ENCODE results near the gene GART.
"Not testable (repeated sequence)": the region's sequence is repeated elsewhere in the genome, so short reads cannot be mapped to it uniquely, and the experiment has no call there.

Gene GART

DNA sequence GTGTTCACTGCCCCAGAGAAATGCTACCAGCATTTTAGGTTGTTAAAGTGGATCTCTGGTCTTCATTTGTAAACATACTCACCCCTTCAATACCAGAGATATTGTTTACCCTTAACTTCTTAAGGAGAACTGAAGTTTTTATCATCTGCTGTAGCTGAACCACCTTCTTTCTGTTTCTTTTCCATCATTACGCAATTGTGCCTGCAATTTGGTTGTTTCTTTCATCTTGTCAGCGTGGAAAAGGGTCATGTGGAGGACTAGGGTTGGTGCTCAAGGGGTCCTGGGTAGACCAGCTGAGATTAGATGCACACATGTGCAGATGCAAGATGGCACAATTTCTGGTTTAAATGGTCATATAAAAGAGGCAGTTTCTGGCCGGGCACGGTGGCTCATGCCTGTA is 23.0 kb downstream of the GART start:
- DNase-seq (ENCODE audit: low spot score) (no peak), FAIRE-seq (no peak)

DNA sequence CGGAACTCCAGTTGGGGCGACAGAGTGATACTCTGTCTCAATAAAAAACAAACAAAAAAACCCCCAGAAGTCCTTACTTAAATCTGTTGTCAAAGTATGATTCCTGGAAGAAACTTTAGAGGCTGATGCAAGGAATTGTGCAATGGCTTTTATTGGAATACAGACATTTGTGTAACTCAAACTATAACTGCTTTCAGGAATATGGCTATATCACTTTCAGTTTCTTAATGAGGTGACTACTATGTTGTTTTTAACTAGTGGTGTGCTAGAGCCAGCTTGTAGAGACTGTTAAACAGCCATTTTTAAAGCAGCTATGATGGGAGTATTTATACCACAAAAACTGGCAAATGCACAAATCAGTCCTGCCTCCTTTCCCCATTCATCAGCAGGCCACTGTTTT is 27.7 kb downstream of the GART start:
- FAIRE-seq, result no peak

DNA sequence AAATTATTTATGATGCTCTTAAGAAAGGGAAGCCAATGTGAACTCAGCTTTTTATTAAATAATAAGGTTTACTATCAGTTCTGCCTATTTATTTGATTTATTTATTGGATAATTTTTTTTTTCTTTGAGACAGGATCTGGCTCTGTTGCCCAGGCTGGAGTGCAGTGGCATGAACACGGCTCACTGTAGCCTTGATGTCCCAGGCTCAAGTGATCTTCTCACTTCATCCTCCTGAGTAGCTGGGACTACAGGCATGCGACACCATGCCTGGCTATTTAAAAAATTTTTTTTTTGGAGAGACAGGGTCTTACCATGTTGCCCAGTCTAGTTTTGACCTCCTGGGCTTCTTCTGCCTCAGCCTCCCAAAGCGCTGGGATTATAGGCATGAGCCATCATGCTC is 29.4 kb downstream of the GART start:
- FAIRE-seq, result no peak
- DNase-seq (ENCODE audit: low spot score), result no peak

More for the DNA sequence above, 27.7 kb downstream of the GART start:
- DNase-seq (ENCODE audit: low spot score), result no peak

DNA sequence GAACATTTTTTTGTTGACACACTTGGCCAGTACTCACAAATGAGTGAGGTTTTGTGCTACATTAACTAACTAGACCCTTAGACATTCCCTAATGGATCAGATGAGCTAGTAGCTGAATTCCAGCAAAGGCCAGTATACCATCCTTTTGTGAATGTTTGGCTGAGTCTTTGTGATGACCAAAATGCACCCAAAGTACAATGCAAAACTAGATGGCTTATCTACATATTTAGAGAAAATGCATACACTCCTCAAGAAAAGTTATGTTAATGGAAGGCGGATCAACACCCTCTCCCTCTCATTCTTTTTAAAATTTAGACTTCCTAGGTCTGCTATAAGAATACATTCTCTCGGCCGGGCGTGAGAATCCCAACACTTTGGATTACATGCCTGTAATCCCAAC is 30.3 kb downstream of the GART start:
- FAIRE-seq, result no peak

DNA sequence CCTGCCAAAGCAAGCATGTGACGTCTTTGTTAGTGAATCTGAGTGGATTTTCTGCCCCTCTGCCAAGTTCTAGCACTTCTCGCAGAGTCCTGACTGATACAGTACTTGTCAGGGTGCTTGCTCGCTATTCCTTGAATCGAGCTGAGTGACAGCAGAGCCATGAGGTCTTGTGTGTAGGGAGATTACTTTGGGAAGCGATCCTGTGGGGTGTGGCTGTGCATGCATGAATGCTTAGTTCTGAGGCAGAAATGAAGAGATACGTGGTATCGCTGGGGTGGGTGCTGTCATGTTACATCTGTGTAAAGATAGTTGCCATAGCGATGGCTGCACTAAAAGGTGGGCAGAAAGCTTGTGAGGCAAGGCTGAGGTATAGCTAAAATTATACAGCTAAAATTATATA is 31.1 kb downstream of the GART start:
- DNase-seq (ENCODE audit: low spot score) (no peak), FAIRE-seq (no peak)

More for the DNA sequence above, 30.3 kb downstream of the GART start:
- DNase-seq (ENCODE audit: low spot score), result no peak

DNA sequence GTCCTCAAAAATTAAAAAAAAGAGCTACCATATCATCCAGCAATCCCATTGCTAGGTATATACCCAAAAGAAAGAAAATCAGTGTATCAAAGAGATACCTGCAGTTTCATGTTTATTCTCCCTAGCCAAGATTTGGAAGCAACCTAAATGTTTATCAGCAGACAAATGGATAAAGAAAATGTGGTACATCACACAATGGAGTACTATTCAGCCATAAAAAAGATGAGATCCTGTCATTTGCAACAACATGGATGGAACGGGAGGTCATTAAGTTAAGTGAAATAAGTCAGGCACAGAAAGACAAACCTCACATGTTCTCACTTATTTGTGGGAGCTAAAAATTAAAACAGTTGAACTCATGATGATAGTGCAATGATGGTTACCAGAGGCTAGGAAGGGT is 34.9 kb downstream of the GART start:
- FAIRE-seq; DNase-seq (ENCODE audit: low spot score): not testable (repeated sequence)

DNA sequence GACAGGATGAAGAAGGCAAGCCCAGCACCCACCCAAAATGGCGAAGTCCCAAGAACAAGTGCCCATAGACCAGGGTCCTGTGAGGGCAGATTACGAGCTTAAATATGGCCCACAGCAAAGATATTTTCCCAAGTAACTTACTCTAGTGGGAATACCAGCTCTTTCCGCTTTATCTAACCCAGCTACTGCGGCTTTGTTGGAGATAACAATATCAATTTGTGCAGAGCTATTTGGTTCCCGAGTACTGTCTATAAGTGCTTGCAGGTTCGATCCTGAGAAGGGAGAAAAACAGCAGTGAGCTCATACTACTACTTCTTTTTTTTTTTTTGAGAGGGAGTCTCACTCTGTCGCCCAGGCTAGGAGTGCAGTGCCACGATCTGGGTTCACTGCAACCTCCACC is 36.1 kb downstream of the GART start:
- no peak for DNase-seq (ENCODE audit: low spot score)
- FAIRE-seq, result no peak

DNA sequence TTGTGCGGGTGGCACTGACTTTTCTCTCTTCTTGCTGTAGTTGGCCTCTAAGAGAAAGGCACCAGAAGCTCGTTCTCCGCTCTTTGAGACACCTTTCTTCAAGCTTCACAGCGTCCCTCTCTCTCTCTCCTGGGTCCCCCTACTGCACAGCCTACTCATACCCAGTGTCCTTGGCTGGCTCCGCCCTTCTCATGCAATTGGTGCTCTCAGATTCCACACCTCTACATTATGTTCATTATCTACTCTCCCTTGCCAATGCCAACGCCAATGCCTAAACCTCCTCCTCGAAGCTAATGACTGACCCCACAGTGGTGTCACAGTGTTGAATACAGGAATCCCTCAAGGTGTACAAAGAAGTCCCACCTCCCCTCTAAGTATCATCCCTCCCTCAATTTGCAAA is 45.6 kb downstream of the GART start:
- DNase-seq (ENCODE audit: low spot score), result no peak
- FAIRE-seq, result no peak

DNA sequence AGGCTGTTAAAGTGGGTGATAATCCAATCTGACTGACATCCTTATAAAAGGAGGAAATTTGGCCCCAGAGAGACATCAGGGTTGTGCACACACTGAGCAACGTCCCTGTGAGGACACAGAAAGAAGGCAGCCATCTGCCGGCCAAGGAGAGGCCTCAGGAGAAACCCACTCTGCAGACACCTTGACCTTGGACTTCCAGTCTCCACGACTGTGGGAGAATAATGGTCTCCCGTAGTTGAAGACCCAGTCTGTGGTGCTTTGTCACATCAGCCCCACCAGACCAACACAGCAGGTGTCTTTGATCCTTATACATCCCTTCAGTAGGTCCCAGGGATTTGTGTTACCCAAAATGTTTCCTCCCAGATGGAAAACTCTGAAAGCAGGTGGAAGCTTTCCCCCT is 46.2 kb downstream of the GART start:
- FAIRE-seq, result no peak
- DNase-seq (ENCODE audit: low spot score), result no peak

DNA sequence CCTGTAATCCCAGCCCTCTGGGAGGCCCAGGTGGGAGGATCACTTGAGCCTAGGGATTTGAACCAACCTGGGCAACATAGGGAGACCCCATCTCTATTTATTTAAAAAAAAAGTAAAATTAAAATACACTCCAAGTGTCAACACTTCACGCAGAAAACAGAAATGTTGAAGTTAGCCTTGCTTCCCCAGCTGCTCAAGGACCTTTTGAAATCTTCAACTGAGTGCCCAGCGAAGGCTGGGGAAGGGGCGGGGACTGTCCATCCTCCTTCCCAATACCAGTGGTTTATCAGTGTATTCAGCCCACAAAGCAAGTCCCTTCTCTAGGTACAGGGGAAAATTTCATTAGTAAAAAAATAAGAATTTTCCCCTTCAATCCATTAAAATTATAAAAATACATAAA is 48.2 kb downstream of the GART start:
- FAIRE-seq (no peak), DNase-seq (ENCODE audit: low spot score) (no peak)

DNA sequence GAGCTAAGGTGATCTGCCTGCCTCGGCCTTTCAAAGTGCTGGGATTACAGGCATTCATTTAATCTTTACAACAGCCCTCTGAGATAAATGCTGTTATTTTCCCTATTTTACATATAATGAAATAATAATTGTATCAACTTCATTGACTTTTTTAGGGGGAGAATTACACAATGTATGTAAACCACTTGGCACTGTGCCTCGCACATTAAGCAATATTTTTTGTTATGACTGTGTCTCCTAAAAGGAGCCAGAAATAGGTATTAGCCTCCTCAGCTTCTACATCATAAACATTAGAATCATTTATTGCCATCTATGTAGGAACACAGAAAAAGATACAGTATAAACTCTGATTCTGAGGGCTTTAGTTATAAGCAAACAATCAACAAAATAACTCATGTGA is 49.3 kb downstream of the GART start:
- FAIRE-seq (no peak), DNase-seq (ENCODE audit: low spot score) (no peak)

DNA sequence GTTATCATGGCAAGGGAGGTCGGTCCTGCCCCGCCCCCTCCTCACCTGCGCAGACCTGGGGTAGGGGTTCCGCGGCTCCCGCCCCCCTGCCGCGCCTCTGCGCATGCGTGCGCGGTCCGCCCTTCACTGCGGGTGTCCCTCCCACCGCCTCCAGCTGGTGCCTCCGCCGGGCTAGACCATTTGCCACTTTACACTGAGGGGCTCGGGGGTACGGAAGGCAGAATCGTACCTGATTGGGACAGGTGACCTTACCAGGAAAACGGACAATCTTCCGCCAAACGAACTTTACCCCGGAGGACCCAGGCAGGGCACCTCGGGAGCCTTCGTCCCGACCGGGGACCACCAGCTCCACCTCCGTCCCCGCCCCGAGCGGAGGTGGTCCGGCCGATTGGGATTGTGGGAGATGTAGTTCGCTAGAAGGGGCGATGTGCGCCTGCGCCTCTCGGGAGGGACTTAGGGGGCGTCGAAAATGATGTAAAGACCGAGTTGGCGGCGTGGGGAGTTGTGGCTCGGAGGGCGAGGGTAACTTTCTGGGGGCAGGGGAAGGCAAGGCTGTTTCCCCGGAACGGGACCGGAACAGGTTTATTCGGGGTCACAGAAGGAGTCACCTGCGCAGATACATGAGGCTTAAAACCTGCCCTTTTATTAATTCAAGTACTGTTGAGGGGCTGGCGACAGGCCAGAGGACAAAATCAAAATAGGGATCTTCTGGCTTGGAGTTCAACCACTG is 50.4 kb downstream of the GART start, which contains the start of gene DNAJC28:
TSS of gene DNAJC28 (minus strand) at position 344 of the 730 bp plus-strand sequence. CDS start 2,323 bp downstream, outside the sequence.
- FAIRE-seq (peak; percentile 92), DNase-seq (ENCODE audit: low spot score) (peak; percentile 96)

DNA sequence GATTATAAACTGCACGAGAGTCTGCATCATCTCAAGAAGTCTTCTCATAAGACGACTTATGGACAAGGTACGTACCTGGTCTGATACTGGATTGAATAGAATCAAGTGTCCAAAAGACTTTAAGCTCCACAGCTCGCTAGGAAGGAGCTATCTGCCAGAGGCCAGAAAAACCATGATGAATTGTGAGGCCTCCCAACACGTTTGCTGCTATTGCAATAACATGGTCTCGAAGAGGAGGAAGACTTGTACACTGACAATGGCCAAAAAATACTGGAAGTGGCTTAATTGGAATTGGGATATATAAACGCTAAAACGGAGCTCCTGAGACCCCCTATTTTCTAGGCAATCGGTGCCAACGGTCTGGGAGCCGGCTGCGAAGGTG is 50.9 kb downstream of the GART start:
- no peak for DNase-seq (ENCODE audit: low spot score)
- no peak for FAIRE-seq

DNA sequence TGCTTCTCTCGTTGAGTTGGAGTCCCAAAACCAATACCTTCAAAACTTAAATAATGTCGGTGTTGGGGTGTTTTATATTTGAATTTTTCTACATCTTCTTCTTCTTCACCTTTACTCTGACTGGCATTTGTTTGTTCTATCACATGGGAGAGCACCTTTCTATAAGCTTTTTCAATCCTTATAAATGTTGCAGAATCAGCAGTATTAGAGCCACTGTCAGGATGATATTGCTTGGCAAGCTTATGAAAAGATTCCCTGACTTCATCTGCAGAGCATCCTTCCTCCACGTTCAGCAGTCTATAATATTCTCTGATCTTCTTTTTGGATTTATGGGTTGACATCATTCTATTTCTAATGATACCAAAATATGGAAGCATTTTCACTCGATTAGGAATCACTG is 53.0 kb downstream of the GART start:
- DNase-seq (ENCODE audit: low spot score) (no peak), FAIRE-seq (no peak)

DNA sequence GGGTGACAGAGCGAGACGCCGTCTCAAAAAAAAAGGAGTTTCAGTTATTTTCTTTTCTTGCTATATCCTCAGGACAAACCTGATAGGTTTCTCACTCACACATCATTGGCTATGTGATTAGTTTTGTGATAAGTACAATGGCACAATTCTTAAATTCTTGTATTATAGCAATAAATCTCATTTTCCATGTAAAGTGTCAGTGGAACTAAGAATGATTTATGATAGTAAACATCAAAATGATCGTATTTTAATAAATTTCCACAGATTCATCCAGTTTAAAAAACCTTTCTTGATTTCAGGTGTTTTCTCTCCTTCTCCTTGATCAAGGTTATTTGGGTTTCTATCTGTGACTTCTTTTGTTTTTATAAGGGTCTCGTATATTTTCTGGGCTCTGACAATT is 53.9 kb downstream of the GART start:
- DNase-seq (ENCODE audit: low spot score), result no peak
- FAIRE-seq, result no peak

DNA sequence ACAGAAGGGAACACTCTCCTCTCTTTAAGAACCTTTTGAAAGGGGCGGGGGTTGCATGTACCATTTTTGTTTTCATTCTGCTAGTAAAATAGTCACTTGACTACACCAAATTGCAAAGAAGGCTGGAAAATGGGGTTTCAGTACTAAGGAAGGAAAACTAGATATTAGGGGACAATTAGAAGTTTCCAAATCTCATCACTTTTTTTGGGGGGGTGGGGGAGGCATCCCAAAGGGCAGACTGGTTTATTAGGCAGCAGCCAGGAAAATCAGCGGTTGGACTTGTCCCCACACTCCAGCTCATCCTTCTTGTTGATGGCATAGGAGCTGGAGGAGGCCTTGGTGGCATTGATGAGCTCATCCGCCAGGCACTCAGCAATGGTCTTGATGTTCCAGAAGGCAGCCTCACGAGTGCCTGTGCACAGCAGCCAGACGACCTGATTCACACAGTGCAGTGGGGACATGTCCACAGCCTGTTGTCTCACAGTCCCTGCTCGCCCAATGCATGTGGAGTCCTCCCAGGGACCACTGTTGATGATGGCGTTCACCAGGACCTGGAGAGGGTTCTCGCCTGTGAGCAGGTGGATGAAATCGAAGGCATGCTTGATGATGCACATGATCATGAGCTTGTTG is 60.5 kb downstream of the GART start:
- DNase-seq (ENCODE audit: low spot score), result no peak
- no peak for FAIRE-seq

DNA sequence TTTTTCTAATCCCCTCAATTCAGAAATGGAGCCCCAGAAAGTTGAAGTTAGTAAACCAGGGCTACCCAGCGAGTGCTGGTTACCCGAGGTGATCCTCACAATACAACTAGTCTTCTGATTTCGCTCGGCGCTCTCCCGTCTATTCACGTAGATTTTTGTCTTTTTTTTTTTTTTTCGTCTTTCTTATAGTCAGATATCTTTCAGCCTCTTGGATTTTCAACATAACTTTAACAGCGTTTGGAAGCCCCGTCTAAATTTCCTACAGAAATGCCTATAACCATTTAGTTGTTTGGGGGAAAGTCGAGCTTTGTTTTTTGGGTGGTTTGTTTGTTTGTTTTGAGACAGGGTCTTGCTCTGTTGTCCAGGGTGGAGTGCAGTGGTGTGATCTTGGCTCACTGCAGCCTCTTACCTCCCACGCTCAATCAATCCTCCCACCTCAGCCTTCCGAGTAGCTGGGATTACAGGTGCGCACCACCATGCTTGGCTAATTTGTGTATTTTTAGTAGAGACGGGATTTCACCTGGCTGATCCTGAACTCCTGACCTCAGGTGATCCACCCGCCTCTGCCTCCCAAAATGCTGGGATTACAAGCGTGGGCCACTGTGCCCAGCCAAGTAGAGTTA is 61.3 kb downstream of the GART start:
- FAIRE-seq (no peak), DNase-seq (ENCODE audit: low spot score) (no peak)

DNA sequence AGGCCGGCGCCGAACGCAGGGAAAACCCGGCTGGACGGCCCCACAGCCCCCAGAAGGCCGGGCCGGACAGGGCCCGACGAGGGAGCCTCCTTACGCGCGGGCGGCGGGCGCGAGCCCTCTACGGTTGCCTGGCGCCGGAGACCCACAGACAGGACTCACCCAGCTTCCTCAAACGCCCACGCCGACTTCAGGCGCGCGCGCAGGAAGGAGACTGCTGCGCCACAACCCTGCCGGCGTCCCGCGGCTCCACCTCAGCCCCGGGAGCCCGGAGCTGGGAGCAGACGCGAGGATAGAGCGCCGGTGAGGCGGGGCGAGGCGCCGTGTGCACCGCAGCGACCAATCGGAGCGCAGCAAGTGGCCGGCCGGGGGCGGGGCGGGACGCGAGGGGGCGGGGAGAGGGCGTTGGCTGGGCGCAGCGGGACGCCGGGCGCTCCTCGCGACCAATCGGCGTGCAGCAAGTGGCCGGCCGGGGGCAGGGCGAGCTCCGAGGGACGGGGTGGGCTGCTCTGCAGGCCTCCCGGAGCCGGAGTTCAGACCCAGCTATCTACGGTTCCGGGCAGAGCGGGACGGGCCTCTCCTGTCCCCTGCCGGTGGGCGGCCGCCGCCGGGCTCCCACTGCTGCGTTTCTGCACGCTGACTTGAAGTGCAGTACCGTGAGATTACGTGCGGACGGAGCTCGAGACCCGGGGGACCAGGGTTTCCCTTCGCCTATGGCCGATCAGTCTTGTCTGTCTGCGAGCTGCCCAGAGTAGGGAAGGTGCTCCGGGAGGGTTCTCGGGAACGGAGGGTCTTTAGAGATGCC is 62.0 kb downstream of the GART start, which contains the start of gene TMEM50B:
TSS of gene TMEM50B (minus strand) at position 296 of the 802 bp plus-strand sequence. CDS start 11,089 bp downstream, outside the sequence.
- FAIRE-seq, result peak; percentile 58
- peak; percentile 98 for DNase-seq (ENCODE audit: low spot score)

DNA sequence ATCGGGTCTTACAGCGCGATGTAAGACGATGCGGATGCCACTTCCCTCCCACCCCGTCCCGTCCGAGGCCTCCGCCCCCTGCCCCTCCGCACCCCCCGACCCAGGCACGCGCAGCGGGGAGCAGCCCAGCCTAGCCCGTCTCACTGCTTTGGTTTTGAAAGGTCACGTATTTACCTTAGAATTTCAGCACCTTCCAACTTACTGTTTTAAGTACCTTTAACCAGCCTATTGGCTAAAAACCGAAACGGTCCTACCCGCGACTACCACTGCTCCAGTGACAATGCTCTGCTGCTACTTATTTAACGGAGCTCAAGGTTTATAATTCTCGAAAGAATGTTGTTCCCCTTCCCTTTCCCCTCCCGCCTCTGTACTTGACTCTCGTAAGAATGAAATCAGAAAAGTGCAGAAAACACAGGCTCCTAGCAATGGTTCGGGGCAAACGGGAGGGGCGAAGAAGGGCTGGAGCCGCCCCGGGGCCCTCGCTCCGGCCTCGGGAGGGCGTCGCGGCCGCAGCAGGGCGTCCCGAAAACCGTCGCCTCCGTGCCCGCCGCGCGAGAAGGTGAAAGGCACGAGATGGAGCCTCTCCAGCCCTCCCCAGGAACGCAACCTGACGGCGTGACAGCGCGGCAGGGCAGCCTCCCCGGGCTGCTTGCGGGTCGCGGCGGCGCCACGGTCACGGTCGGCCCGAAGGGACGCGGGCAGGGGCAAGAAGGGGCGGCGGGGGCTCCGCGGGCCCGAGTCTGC is 62.8 kb downstream of the GART start:
- FAIRE-seq, result no peak
- DNase-seq (ENCODE audit: low spot score), result peak; percentile 45

DNA sequence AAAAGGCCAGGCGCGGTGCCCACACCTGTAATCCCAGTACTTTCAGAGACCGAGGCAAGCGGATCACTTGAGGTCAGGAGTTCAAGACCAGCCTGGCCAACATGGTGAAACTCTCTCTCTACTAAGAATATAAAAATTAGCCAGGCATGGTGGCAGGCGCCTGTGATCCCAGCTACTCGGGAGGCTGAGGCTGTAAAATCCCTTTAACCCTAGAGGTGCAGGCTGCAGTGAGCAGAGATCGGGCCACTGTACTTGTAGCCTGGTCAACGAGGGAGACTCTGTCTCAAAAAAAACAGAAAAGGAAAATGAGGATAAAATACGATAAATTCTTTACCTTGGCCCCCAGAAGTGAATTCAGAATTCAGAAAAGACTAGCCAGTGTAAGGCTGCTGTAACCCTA is 63.7 kb downstream of the GART start:
- no peak for FAIRE-seq

DNA sequence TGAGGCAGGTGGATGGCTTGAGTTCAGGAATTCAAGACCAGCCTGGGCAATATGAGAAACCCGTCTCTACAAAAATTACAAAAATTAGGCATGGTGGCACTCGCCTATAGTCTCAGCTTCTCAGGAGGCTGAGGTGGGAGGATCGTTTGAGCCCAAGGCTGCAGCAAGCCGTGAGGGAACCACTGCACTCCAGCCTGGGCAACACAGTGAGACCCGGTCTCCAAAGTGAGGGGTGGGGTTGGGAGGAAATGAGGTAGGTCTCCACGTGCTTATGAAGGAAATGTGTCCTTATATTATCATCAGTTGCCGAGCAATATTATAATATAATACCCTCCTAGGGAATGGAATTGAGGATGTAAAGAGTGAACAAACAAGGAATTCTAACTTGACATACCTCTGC is 64.9 kb downstream of the GART start:
- FAIRE-seq (no peak), DNase-seq (ENCODE audit: low spot score) (no peak)

More for the DNA sequence above, 63.7 kb downstream of the GART start:
- no peak for DNase-seq (ENCODE audit: low spot score)

Measured in urothelium cell line (cell line).